Nephron progenitor cell (in vitro differentiated cells): ENCODE data around the gene CDC42EP1.

Source experiments
- DNase-seq: peaks from one replicate; pipeline ENCODE4 v3.0.0; 2021
- H3K27ac Mint-ChIP-seq: 2 replicates; pipeline ENCODE4 v1.8.0; 2021; ENCODE audit warnings: mild to moderate bottlenecking, moderate library complexity, mixed read lengths
- H3K27me3 Mint-ChIP-seq: 2 replicates; pipeline ENCODE4 v1.8.0; 2021; ENCODE audit warnings: mild to moderate bottlenecking, low read depth, mixed read lengths; ENCODE audit not compliant: poor library complexity
- H3K36me3 Mint-ChIP-seq: 2 replicates; pipeline ENCODE4 v1.8.0; 2021; ENCODE audit warnings: low read depth, mixed read lengths
- H3K4me1 Mint-ChIP-seq: 2 replicates; pipeline ENCODE4 v1.8.0; 2021; ENCODE audit warnings: mixed read lengths
- H3K4me3 Mint-ChIP-seq: 2 replicates; pipeline ENCODE4 v1.8.0; 2021; ENCODE audit warnings: mild to moderate bottlenecking, moderate library complexity, mixed read lengths
- H3K9me3 Mint-ChIP-seq: 2 replicates; pipeline ENCODE4 v1.8.0; 2021; ENCODE audit warnings: mild to moderate bottlenecking, moderate library complexity, mixed read lengths
- CTCF ChIP-seq: fragments of 200-600 bp; sonication (generic); IDR thresholded peaks from 2 replicates; pipeline ENCODE4 v1.5.0; 2021; ENCODE audit warnings: antibody characterized with exemption

Gene CDC42EP1

GRCh38 chr22:37542959-37543358 lies 17.3 kb upstream of the CDC42EP1 start:
- Mint-ChIP-seq H3K9me3 (no peaks in the 10 kb centered on the region), H3K27ac (no peak overlapping the region), H3K4me1 (peaks cover 81% of the 10 kb centered on the region), H3K4me3 (no peak overlapping the region), H3K36me3 (no peaks in the 10 kb centered on the region), H3K27me3 (peaks cover 15% of the 10 kb centered on the region)
- TF ChIP-seq CTCF: no peak
- DNase-seq: no peak

GRCh38 chr22:37544955-37545702 lies 15.2 kb upstream of the CDC42EP1 start:
- H3K4me1 Mint-ChIP-seq: peaks cover 73% of the 10 kb centered on the region
- peak overlapping the region; percentile 51 for H3K27ac Mint-ChIP-seq
- H3K4me3 Mint-ChIP-seq: peak overlapping the region; percentile 8
- TF ChIP-seq CTCF: peak; percentile 55
- peaks cover 11% of the 10 kb centered on the region for H3K27me3 Mint-ChIP-seq
- no peaks in the 10 kb centered on the region for H3K36me3 Mint-ChIP-seq
- H3K9me3 Mint-ChIP-seq: no peaks in the 10 kb centered on the region
- peak; percentile 70 for DNase-seq

GRCh38 chr22:37545703-37546436 lies 14.4 kb upstream of the CDC42EP1 start:
- peak overlapping the region; percentile 61 for H3K4me3 Mint-ChIP-seq
- TF ChIP-seq CTCF: no peak
- peak overlapping the region; percentile 82 for H3K27ac Mint-ChIP-seq
- peaks cover 73% of the 10 kb centered on the region for H3K4me1 Mint-ChIP-seq
- H3K9me3 Mint-ChIP-seq: no peaks in the 10 kb centered on the region
- peak; percentile 90 for DNase-seq
- no peaks in the 10 kb centered on the region for H3K36me3 Mint-ChIP-seq
- peaks cover 11% of the 10 kb centered on the region for H3K27me3 Mint-ChIP-seq

GRCh38 chr22:37546437-37547250 lies 13.6 kb upstream of the CDC42EP1 start:
- no peaks in the 10 kb centered on the region for H3K36me3 Mint-ChIP-seq
- peak overlapping the region; percentile 82 for H3K27ac Mint-ChIP-seq
- H3K27me3 Mint-ChIP-seq: peaks cover 8% of the 10 kb centered on the region
- peaks cover 73% of the 10 kb centered on the region for H3K4me1 Mint-ChIP-seq
- H3K9me3 Mint-ChIP-seq: no peaks in the 10 kb centered on the region
- TF ChIP-seq CTCF: no peak
- DNase-seq: no peak
- H3K4me3 Mint-ChIP-seq: peak overlapping the region; percentile 14

GRCh38 chr22:37547251-37547741 lies 13.0 kb upstream of the CDC42EP1 start:
- peak overlapping the region; percentile 80 for H3K27ac Mint-ChIP-seq
- no peak for TF ChIP-seq CTCF
- H3K9me3 Mint-ChIP-seq: no peaks in the 10 kb centered on the region
- peaks cover 7% of the 10 kb centered on the region for H3K27me3 Mint-ChIP-seq
- no peak for DNase-seq
- H3K4me3 Mint-ChIP-seq: no peak overlapping the region
- no peaks in the 10 kb centered on the region for H3K36me3 Mint-ChIP-seq
- peaks cover 73% of the 10 kb centered on the region for H3K4me1 Mint-ChIP-seq
